HCT116 (cell line): Measurements from ENCODE around the gene TSPAN10. TPM values are rescaled to one million over a fixed set of nuclear protein-coding genes. Genes with fewer than 3 reads are reported as not detected.

ENCODE experiments used
- ATAC-seq: fragments of 200-7000 bp; cut with Tn5 transposase; 2 replicates; pipeline ENCODE4 v1.9.1; 2020; ENCODE audit warnings: mild to moderate bottlenecking, moderate library complexity
- BruUV-seq: library from RNA; stranded (reverse); fragments of 400-500 nt; replicated peaks from 2 replicates; lab custom pipeline; 2021; lab: Mats Ljungman, UMichigan
- CTCF ChIA-PET: fragments of 300-600 bp; sonication (Branson Sonifier 250); formaldehyde crosslinking; loops from one replicate; lab custom pipeline; 2021; ENCODE audit warnings: antibody characterized with exemption; lab: Charles Lee
- POLR2A ChIA-PET: fragments of 300-600, 350-600 bp; sonication (Branson Sonifier 250); formaldehyde crosslinking; loops from one replicate; lab custom pipeline; 2021; ENCODE audit warnings: antibody characterized with exemption; lab: Charles Lee
- RAD21 ChIA-PET, 2 experiments: fragments of 300-600 bp; sonication (Branson Sonifier 250); formaldehyde crosslinking; loops; one replicate each; lab custom pipeline; 2023; ENCODE audit warnings: low total read pairs in 2 of 2; ENCODE audit not compliant: uncharacterized antibody in 2 of 2, unreplicated experiment in 2 of 2, low non-redundant PET in 1 of 2; lab: Charles Lee
- DNase-seq: peaks from one replicate; pipeline ENCODE4 v3.0.0-alpha.2; 2010; ENCODE audit warnings: low read depth, low spot score
- H2AFZ ChIP-seq: fragments of 200-600 bp; shearing (Covaris generic), sonication (generic); 2 replicates; pipeline ENCODE4 v1.6.1; 2017; ENCODE audit warnings: low read depth, mixed run types, mixed read lengths, antibody characterized with exemption, low read length; ENCODE audit not compliant: poor library complexity, severe bottlenecking
- H3K27ac ChIP-seq: 2 replicates; pipeline ENCODE4 v1.5.1; 2012; ENCODE audit warnings: low read depth, low read length
- H3K27me3 ChIP-seq: fragments of 200-600 bp; sonication (generic); 2 replicates; pipeline ENCODE4 v1.6.1; 2016; ENCODE audit warnings: mixed run types, low read length, mixed read lengths; ENCODE audit not compliant: insufficient read depth
- H3K36me3 ChIP-seq, 2 experiments: fragments of 200-500 bp in 1 of 2; fragments of 200-600 bp in 1 of 2; sonication (Bioruptor generic) in 1 of 2; sonication (generic) in 1 of 2; 2 replicates each; pipeline versions ENCODE4 v1.5.1 to v1.6.1; 2014 to 2016; ENCODE audit warnings: low read length in 2 of 2, inconsistent platforms in 1 of 2, mixed read lengths in 1 of 2, mixed run types in 1 of 2; ENCODE audit not compliant: insufficient read depth in 2 of 2, control insufficient read depth in 1 of 2
- H3K4me1 ChIP-seq, 2 experiments: fragments of 200-600 bp in 1 of 2; sonication (generic) in 1 of 2; 2 replicates each; pipeline versions ENCODE4 v1.5.1 to v1.6.1; 2012 to 2017; ENCODE audit warnings: low read length in 2 of 2, inconsistent platforms in 1 of 2, mild to moderate bottlenecking in 1 of 2, mixed read lengths in 1 of 2, mixed run types in 1 of 2, moderate library complexity in 1 of 2; ENCODE audit not compliant: insufficient read depth in 2 of 2, control insufficient read depth in 1 of 2
- H3K4me2 ChIP-seq: fragments of 200-600 bp; sonication (generic); 2 replicates; pipeline ENCODE4 v1.6.1; 2017; ENCODE audit warnings: mixed run types, low read length, mixed read lengths
- H3K4me3 ChIP-seq, 2 experiments: fragments of 200-600 bp in 1 of 2; sonication (generic) in 1 of 2; replicated peaks in 1 of 2; 2 replicates each; pipeline ENCODE4 v1.5.1; 2011 to 2016; ENCODE audit warnings: low read length in 2 of 2, control low read depth in 1 of 2, low read depth in 1 of 2, mild to moderate bottlenecking in 1 of 2, mixed read lengths in 1 of 2, mixed run types in 1 of 2
- H3K79me2 ChIP-seq: fragments of 200-600 bp; sonication (generic); 2 replicates; pipeline ENCODE4 v1.6.1; 2017; ENCODE audit warnings: mild to moderate bottlenecking, mixed run types, low read length, moderate library complexity, mixed read lengths; ENCODE audit not compliant: insufficient read depth
- H3K9ac ChIP-seq: fragments of 200-600 bp; sonication (generic); 2 replicates; pipeline ENCODE4 v1.6.1; 2016; ENCODE audit warnings: low read length, mixed read lengths
- H3K9me2 ChIP-seq: fragments of 200-600 bp; sonication (generic), shearing (Covaris generic); 2 replicates; pipeline ENCODE4 v1.6.1; 2017; ENCODE audit warnings: mixed run types, mild to moderate bottlenecking, moderate library complexity; ENCODE audit not compliant: insufficient read depth
- H3K9me3 ChIP-seq, 2 experiments: fragments of 200-500 bp in 1 of 2; fragments of 200-600 bp in 1 of 2; sonication (Bioruptor generic) in 1 of 2; sonication (generic) in 1 of 2; 2 replicates each; pipeline ENCODE4 v1.6.1; 2014 to 2017; ENCODE audit warnings: low read length in 2 of 2, mixed read lengths in 2 of 2, inconsistent platforms in 1 of 2, low read depth in 1 of 2, mild to moderate bottlenecking in 1 of 2, mixed run types in 1 of 2, moderate library complexity in 1 of 2; ENCODE audit not compliant: control insufficient read depth in 1 of 2, insufficient read depth in 1 of 2
- H4K20me1 ChIP-seq: fragments of 200-600 bp; sonication (generic), shearing (Covaris generic); 2 replicates; pipeline ENCODE4 v1.6.1; 2017; ENCODE audit warnings: mixed run types, mild to moderate bottlenecking, moderate library complexity; ENCODE audit not compliant: insufficient read depth
- CBX3 ChIP-seq: IDR thresholded peaks from 2 replicates; pipeline ENCODE4 v1.6.1; 2012; ENCODE audit warnings: low read depth
- EZH2 ChIP-seq: fragments of 200-600 bp; sonication (generic); IDR thresholded peaks from 2 replicates; pipeline ENCODE4 v1.6.1; 2017; ENCODE audit warnings: antibody characterized with exemption, mixed run types
- EZH2phosphoT487 ChIP-seq: fragments of 200-600 bp; IDR thresholded peaks from 2 replicates; pipeline ENCODE4 v1.6.1; 2018; ENCODE audit warnings: antibody characterized with exemption, borderline replicate concordance
- POLR2A ChIP-seq: IDR thresholded peaks from 2 replicates; pipeline ENCODE4 v1.7.0; 2011; ENCODE audit warnings: borderline replicate concordance; ENCODE audit not compliant: insufficient read depth, insufficient read length; ENCODE audit errors: extremely low read depth
- RAD21 ChIP-seq: IDR thresholded peaks from 2 replicates; pipeline ENCODE4 v1.6.1; 2012; ENCODE audit warnings: low read depth, mild to moderate bottlenecking
- SIN3A ChIP-seq: IDR thresholded peaks from 2 replicates; pipeline ENCODE4 v1.6.1; 2012; ENCODE audit warnings: low read depth
- SRF ChIP-seq: IDR thresholded peaks from 2 replicates; pipeline ENCODE4 v1.6.1; 2012; ENCODE audit warnings: low read depth
- TCF7L2 ChIP-seq: IDR thresholded peaks from 2 replicates; pipeline ENCODE4 v1.7.0; 2011; ENCODE audit warnings: borderline replicate concordance, inconsistent platforms; ENCODE audit not compliant: insufficient read depth, insufficient read length; ENCODE audit errors: extremely low read depth
- YY1 ChIP-seq: IDR thresholded peaks from 2 replicates; pipeline ENCODE4 v1.6.1; 2011; ENCODE audit warnings: low read length, low read depth, moderate library complexity, mild to moderate bottlenecking; ENCODE audit not compliant: insufficient replicate concordance; ENCODE audit errors: extremely low read depth
- ZFX ChIP-seq: fragments of 450-650 bp; IDR thresholded peaks from 2 replicates; pipeline ENCODE4 v1.6.1; 2017
- intact Hi-C: fragments of 100-400 bp; cut with micrococcal nuclease; formaldehyde crosslinking; loops from 2 replicates; pipeline ENCODE4 v1.10.0; 2022
- total RNA-seq: library from RNA; stranded (reverse); gene quantifications from one replicate; pipeline ENCODE4 v1.2.1, GENCODE V29; 2021; ENCODE audit not compliant: unreplicated experiment
- TF ChIP-seq, protein P1 (sequence below): IDR thresholded peaks from 2 replicates; pipeline ENCODE4 v1.6.1; 2012
- TF ChIP-seq, protein P2 (sequence below), 3 experiments: fragments of 200-600 bp in 1 of 3; sonication (generic) in 1 of 3; IDR thresholded peaks in 2 of 3; conservative IDR thresholded peaks in 1 of 3; 2 replicates each; pipeline ENCODE4 v1.5.1; 2012 to 2017; ENCODE audit warnings: low read depth in 2 of 3, low read length in 2 of 3, antibody characterized with exemption in 1 of 3, borderline replicate concordance in 1 of 3, control low read depth in 1 of 3, mild to moderate bottlenecking in 1 of 3, mixed read lengths in 1 of 3, mixed run types in 1 of 3, moderate library complexity in 1 of 3; ENCODE audit not compliant: insufficient read depth in 1 of 3
- TF ChIP-seq, protein P3 (sequence below): IDR thresholded peaks from 2 replicates; pipeline ENCODE4 v1.6.1; 2011; ENCODE audit warnings: mild to moderate bottlenecking, low read length, moderate library complexity; ENCODE audit not compliant: insufficient replicate concordance; ENCODE audit errors: extremely low read depth

TSPAN10 gene
- total RNA-seq, 1 experiment from 2014 or later = 2.3 TPM

DNA sequence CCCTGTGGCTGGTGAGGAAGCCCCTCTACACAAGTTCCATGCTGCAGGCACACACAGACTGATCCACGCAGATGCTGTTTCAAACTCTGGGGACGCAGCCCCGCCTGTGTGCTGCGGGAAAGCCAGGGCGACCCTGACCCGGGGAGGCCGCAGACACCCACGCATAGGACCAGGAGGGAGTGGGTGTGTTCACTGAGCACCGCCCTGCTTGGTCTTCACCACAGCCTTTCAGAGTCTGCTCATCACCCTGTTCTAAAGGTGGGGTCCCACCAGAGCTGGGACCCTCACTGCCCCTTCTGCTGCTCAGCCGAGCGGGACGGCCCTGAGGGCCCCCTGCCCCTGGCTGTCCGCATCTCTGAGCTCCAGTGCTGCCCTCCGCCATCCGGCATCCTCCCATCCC, 7.5 kb downstream of the TSPAN10 start:
- H3K27me3 ChIP-seq = no peaks in the 10 kb centered on the region
- peaks cover 0 to 5% of the 10 kb centered on the region in 2 experiments; a peak in 1 of 4 replicates for H3K9me3 ChIP-seq
- ChIA-PET POLR2A (no interaction called here), CTCF (no interaction called here), RAD21 (no interaction called here)
- no peak overlapping the region for H3K4me2 ChIP-seq
- no peaks in the 10 kb centered on the region for H3K9me2 ChIP-seq
- no peak overlapping the region for H3K9ac ChIP-seq
- no peaks in the 10 kb centered on the region for H4K20me1 ChIP-seq
- ATAC-seq (no peak), DNase-seq (no peak)
- H2AFZ ChIP-seq = no peak overlapping the region
- H3K79me2 ChIP-seq = no peaks in the 10 kb centered on the region
- H3K36me3 ChIP-seq = no peaks in the 10 kb centered on the region
- BruUV-seq = no TSS peak
- H3K4me3 ChIP-seq = no peak overlapping the region
- H3K4me1 ChIP-seq = peaks cover 4 to 22% of the 10 kb centered on the region in 2 experiments
- no peak overlapping the region for H3K27ac ChIP-seq
- intact Hi-C loops = no loop called here
- TF ChIP-seq, protein P1, sequence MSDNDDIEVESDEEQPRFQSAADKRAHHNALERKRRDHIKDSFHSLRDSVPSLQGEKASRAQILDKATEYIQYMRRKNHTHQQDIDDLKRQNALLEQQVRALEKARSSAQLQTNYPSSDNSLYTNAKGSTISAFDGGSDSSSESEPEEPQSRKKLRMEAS = no peak
- TF ChIP-seq CBX3 (no peak), POLR2A (no peak), YY1 (no peak), SIN3A (no peak), SRF (no peak), EZH2phosphoT487 (no peak), ZFX (no peak), EZH2 (no peak), RAD21 (no peak), TCF7L2 (no peak)
- TF ChIP-seq, protein P2, sequence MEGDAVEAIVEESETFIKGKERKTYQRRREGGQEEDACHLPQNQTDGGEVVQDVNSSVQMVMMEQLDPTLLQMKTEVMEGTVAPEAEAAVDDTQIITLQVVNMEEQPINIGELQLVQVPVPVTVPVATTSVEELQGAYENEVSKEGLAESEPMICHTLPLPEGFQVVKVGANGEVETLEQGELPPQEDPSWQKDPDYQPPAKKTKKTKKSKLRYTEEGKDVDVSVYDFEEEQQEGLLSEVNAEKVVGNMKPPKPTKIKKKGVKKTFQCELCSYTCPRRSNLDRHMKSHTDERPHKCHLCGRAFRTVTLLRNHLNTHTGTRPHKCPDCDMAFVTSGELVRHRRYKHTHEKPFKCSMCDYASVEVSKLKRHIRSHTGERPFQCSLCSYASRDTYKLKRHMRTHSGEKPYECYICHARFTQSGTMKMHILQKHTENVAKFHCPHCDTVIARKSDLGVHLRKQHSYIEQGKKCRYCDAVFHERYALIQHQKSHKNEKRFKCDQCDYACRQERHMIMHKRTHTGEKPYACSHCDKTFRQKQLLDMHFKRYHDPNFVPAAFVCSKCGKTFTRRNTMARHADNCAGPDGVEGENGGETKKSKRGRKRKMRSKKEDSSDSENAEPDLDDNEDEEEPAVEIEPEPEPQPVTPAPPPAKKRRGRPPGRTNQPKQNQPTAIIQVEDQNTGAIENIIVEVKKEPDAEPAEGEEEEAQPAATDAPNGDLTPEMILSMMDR (IDR thresholded peaks at IDR 0.05 in 2 of 3, conservative IDR thresholded peaks at IDR 0.05 in 1 of 3; ENCODE audit: borderline replicate concordance in 1 of 3, insufficient read depth in 1 of 3, low read depth in 2 of 3, low read length in 2 of 3) = no peak
- TF ChIP-seq, protein P3, sequence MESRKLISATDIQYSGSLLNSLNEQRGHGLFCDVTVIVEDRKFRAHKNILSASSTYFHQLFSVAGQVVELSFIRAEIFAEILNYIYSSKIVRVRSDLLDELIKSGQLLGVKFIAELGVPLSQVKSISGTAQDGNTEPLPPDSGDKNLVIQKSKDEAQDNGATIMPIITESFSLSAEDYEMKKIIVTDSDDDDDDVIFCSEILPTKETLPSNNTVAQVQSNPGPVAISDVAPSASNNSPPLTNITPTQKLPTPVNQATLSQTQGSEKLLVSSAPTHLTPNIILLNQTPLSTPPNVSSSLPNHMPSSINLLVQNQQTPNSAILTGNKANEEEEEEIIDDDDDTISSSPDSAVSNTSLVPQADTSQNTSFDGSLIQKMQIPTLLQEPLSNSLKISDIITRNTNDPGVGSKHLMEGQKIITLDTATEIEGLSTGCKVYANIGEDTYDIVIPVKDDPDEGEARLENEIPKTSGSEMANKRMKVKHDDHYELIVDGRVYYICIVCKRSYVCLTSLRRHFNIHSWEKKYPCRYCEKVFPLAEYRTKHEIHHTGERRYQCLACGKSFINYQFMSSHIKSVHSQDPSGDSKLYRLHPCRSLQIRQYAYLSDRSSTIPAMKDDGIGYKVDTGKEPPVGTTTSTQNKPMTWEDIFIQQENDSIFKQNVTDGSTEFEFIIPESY = no peak
